H1 (cell line): Measurements from ENCODE around the gene HDHD5. TPM values are rescaled to one million over a fixed set of nuclear protein-coding genes. Genes with fewer than 3 reads are reported as not detected.

ENCODE experiments used
- CREB1 ChIP-seq: IDR thresholded peaks from 2 replicates; pipeline ENCODE4 v1.6.1; 2012; ENCODE audit warnings: inconsistent platforms
- EZH2 ChIP-seq: fragments of 200-600 bp; sonication (generic); IDR thresholded peaks from 2 replicates; pipeline ENCODE4 v1.7.1; 2012; ENCODE audit warnings: low read depth, mild to moderate bottlenecking, moderate library complexity, low read length, inconsistent platforms; ENCODE audit not compliant: severe bottlenecking
- SIN3A ChIP-seq, 2 experiments: IDR thresholded peaks in 1 of 2; conservative IDR thresholded peaks in 1 of 2; 2 replicates each; pipeline ENCODE4 v1.6.1; 2011 to 2012; ENCODE audit warnings: low read length in 2 of 2, improper control_type of control experiment in 1 of 2, low read depth in 1 of 2, mild to moderate bottlenecking in 1 of 2
- SP1 ChIP-seq: IDR thresholded peaks from 2 replicates; pipeline ENCODE4 v1.6.1; 2011; ENCODE audit warnings: low read depth, low read length
- TAF1 ChIP-seq: IDR thresholded peaks from 2 replicates; pipeline ENCODE4 v1.6.1; 2011; ENCODE audit warnings: mild to moderate bottlenecking, low read depth, low read length
- ZNF274 ChIP-seq: IDR thresholded peaks from 2 replicates; pipeline ENCODE4 v1.7.0; 2012; ENCODE audit warnings: low read length, borderline replicate concordance; ENCODE audit errors: extremely low read depth
- polyA plus RNA-seq, 7 experiments: library from polyadenylated mRNA; depleted of rRNA in 3 of 7; stranded (reverse) in 5 of 7; unstranded in 2 of 7; fragments of >200 nt in 5 of 7; fragments of 200-250 nt in 2 of 7; gene quantifications; 1 replicate in 5 of 7; 2 replicates in 1 of 7; 4 replicates in 1 of 7; pipeline versions ENCODE4 v1.2.1 to v1.2.3, GENCODE V29; 2011 to 2013; ENCODE audit warnings: missing spikeins in 2 of 7, mixed read lengths in 2 of 7
- total RNA-seq: library from RNA; stranded (reverse); fragmentation: NEBNext Ultra II Directional; extraction: Animal tissue kit (Norgen Biotek cat#: 25700); gene quantifications from 2 replicates; pipeline ENCODE4 v1.2.1, GENCODE V29; 2021
- TF ChIP-seq, protein P1 (sequence below), 3 experiments: IDR thresholded peaks; 1 replicate in 2 of 3; 2 replicates in 1 of 3; pipeline versions ENCODE4 v1.5.1 to v1.6.1; 2011; ENCODE audit warnings: low read length in 3 of 3, mild to moderate bottlenecking in 3 of 3, inconsistent platforms in 2 of 3, low read depth in 1 of 3, moderate library complexity in 1 of 3; ENCODE audit not compliant: insufficient read depth in 1 of 3; ENCODE audit errors: control extremely low read depth in 1 of 3
- TF ChIP-seq, protein P2 (sequence below): IDR thresholded peaks from 2 replicates; pipeline ENCODE4 v1.6.1; 2012; ENCODE audit warnings: low read length, inconsistent platforms

HDHD5 gene
- total and polyA plus RNA-seq, 2 of the 8 experiments (the other 6 are each of a cell fraction or from before 2014, with no cell fraction given), result 68.3 to 123 TPM

DNA sequence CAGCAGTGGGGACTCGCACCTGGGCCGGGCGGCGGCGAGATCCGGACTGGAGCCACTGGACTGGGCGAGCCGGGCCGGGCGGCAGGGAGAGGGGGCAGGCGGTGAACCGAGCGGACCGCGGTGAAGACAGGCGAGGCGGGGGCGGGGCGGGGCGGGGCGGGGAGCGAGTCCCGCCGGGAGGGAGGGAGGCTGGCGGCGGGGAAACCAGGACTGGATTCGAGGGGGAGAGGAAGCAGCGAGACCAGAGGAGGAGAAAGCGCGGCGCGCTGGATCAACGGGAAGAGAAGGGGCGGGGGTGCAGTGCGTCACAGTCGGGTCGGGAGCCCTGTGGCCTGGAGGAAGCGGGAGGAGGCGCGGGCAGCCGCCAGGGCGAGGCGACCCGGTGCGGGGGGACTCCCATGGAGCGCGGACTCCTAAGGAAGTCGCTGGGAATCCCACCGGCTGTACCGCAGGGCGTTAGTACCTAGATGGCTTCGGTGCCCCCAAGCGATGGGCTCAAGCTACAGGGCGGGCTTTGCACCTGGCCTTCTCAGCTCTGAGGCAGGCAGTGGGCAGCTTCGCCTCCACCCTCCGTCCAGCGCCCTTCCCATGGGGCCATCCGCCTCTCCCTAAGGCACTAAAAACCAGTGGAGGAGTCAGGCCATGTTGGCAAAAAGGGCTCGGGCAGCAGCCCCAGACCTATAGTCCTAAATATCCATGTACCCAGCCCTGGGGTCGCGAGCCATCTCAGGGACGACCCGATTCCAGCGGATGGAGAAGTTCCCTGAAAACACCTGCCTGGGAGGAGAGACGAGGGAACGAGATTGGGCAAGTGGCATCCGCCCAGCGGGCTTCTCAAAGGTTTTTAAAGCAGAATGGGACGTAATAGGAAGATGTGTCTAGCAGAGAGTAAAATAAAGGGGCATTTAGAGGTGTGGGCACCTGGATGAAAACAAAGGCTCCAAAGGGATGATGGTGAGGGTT, 37.6 kb downstream of the HDHD5 start, which contains the start of gene TMEM121B (continued):
- no peak for TF ChIP-seq ZNF274
- TF ChIP-seq TAF1, result peak; percentile 63
- TF ChIP-seq SP1, result peak; percentile 98
- no peak for TF ChIP-seq EZH2
- TF ChIP-seq, protein P1, sequence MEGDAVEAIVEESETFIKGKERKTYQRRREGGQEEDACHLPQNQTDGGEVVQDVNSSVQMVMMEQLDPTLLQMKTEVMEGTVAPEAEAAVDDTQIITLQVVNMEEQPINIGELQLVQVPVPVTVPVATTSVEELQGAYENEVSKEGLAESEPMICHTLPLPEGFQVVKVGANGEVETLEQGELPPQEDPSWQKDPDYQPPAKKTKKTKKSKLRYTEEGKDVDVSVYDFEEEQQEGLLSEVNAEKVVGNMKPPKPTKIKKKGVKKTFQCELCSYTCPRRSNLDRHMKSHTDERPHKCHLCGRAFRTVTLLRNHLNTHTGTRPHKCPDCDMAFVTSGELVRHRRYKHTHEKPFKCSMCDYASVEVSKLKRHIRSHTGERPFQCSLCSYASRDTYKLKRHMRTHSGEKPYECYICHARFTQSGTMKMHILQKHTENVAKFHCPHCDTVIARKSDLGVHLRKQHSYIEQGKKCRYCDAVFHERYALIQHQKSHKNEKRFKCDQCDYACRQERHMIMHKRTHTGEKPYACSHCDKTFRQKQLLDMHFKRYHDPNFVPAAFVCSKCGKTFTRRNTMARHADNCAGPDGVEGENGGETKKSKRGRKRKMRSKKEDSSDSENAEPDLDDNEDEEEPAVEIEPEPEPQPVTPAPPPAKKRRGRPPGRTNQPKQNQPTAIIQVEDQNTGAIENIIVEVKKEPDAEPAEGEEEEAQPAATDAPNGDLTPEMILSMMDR (IDR thresholded peaks at IDR 0.05; ENCODE audit: control extremely low read depth in 1 of 3, insufficient read depth in 1 of 3, low read depth in 1 of 3, low read length in 3 of 3), result no peak
- peak; percentile 28 to 72; a peak in 2 of 4 replicates for TF ChIP-seq SIN3A (conservative IDR thresholded peaks at IDR 0.05 in 1 of 2, IDR thresholded peaks at IDR 0.05 in 1 of 2; ENCODE audit: low read depth in 1 of 2, low read length in 2 of 2)
- TF ChIP-seq CREB1, result peak; percentile 89
- TF ChIP-seq, protein P2, sequence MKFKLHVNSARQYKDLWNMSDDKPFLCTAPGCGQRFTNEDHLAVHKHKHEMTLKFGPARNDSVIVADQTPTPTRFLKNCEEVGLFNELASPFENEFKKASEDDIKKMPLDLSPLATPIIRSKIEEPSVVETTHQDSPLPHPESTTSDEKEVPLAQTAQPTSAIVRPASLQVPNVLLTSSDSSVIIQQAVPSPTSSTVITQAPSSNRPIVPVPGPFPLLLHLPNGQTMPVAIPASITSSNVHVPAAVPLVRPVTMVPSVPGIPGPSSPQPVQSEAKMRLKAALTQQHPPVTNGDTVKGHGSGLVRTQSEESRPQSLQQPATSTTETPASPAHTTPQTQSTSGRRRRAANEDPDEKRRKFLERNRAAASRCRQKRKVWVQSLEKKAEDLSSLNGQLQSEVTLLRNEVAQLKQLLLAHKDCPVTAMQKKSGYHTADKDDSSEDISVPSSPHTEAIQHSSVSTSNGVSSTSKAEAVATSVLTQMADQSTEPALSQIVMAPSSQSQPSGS, result peak; percentile 50; the same call in 1 of the 2 replicates
